Breast epithelium (tissue), 4 donors: ENCODE data around the gene CXCL1. TPM values are rescaled to one million over a fixed set of nuclear protein-coding genes. Genes with fewer than 3 reads are reported as not detected.
A peak's percentile ranks its signal among the peaks of the same experiment; 100 is the strongest.

Experiments used
- DNase-seq, 2 donors: peaks; one replicate each; pipeline ENCODE4 v3.0.0-alpha.2; 2019; ENCODE audit warnings: low spot score in 2 of 2
- H3K27ac ChIP-seq, 2 donors: fragments of 200-600 bp; sonication (generic) in 1 of 2; one replicate each; pipeline ENCODE4 v1.5.1; 2016 to 2019; ENCODE audit warnings: mild to moderate bottlenecking in 1 of 2
- H3K27me3 ChIP-seq, 2 donors: fragments of 200-600 bp; sonication (generic) in 1 of 2; one replicate each; pipeline versions ENCODE4 v1.5.1 to v1.6.0; 2017 to 2019; ENCODE audit warnings: control low read depth in 1 of 2, mild to moderate bottlenecking in 1 of 2
- H3K36me3 ChIP-seq: fragments of 200-600 bp; one replicate; pipeline ENCODE4 v1.5.1; 2019
- H3K4me1 ChIP-seq, 2 donors: fragments of 200-600 bp; sonication (generic); one replicate each; pipeline ENCODE4 v1.5.1; 2016 to 2019; ENCODE audit warnings: control low read depth in 1 of 2
- H3K4me3 ChIP-seq, 3 donors: fragments of 200-600 bp; sonication (generic); 1 replicate in 2 of 3; 2 replicates in 1 of 3; pipeline ENCODE4 v1.5.1; 2016 to 2019; ENCODE audit warnings: mild to moderate bottlenecking in 3 of 3, moderate library complexity in 2 of 3
- H3K9me3 ChIP-seq, 2 donors: fragments of 200-600 bp; sonication (generic) in 1 of 2; one replicate each; pipeline ENCODE4 v1.5.1; 2016 to 2019; ENCODE audit warnings: control low read depth in 1 of 2
- POLR2A ChIP-seq: fragments of 450-650 bp; IDR thresholded peaks from one replicate; pipeline ENCODE4 v1.6.1; 2016; ENCODE audit warnings: antibody characterized with exemption, mild to moderate bottlenecking, moderate library complexity
- POLR2AphosphoS5 ChIP-seq, 3 donors: sonication (generic); formaldehyde crosslinking; IDR thresholded peaks; one replicate each; pipeline ENCODE4 v1.6.1; 2017; ENCODE audit warnings: antibody characterized with exemption in 3 of 3
- intact Hi-C: fragments of 100-400 bp; cut with DNase I; formaldehyde crosslinking; loops from one replicate; pipeline ENCODE4 v1.15.1; 2023; ENCODE audit warnings: low total_unique reads
- total RNA-seq, 3 donors: library from RNA; depleted of rRNA; stranded (reverse); fragments of >200 nt; gene quantifications; one replicate each; pipeline ENCODE4 v1.1.0, GENCODE V29; 2016
- TF ChIP-seq, protein P1 (sequence below), 3 donors: fragments of 450-650 bp; IDR thresholded peaks; one replicate each; pipeline ENCODE4 v1.5.1; 2016 to 2017; ENCODE audit warnings: antibody characterized with exemption in 3 of 3, mild to moderate bottlenecking in 3 of 3, moderate library complexity in 3 of 3

CXCL1 gene
- total RNA-seq, 3 donors from 2014 or later = 0.80 to 31.3 (median 17.7) TPM

DNA sequence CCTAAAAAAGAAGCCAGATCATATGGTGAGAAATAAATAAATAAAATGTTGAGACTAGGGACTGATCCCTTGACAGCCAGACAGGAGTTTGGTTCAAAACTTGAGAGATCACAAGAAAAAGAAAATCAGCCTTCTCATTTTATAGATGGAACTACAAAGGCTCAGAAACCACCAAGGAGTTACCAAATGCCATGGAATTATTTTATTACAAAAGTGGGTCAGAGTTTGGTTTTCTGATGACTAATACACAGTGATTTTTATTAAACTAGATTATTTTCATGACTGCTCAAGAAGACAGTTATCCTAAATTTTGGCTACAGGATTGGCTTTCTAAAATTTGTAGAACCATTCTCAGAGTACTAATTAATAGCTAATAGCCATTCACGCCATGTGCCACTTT lies 6.2 kb downstream of the CXCL1 start:
- TF ChIP-seq, protein P1, sequence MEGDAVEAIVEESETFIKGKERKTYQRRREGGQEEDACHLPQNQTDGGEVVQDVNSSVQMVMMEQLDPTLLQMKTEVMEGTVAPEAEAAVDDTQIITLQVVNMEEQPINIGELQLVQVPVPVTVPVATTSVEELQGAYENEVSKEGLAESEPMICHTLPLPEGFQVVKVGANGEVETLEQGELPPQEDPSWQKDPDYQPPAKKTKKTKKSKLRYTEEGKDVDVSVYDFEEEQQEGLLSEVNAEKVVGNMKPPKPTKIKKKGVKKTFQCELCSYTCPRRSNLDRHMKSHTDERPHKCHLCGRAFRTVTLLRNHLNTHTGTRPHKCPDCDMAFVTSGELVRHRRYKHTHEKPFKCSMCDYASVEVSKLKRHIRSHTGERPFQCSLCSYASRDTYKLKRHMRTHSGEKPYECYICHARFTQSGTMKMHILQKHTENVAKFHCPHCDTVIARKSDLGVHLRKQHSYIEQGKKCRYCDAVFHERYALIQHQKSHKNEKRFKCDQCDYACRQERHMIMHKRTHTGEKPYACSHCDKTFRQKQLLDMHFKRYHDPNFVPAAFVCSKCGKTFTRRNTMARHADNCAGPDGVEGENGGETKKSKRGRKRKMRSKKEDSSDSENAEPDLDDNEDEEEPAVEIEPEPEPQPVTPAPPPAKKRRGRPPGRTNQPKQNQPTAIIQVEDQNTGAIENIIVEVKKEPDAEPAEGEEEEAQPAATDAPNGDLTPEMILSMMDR (IDR thresholded peaks at IDR 0.05) = no peak
- no peak for DNase-seq
- no peaks in the 10 kb centered on the region for H3K4me1 ChIP-seq
- H3K4me3 ChIP-seq = no peak overlapping the region
- no peaks in the 10 kb centered on the region for H3K36me3 ChIP-seq
- no peak overlapping the region for H3K27ac ChIP-seq
- H3K27me3 ChIP-seq = no peaks in the 10 kb centered on the region
- no peaks in the 10 kb centered on the region for H3K9me3 ChIP-seq
- intact Hi-C loops = no loop called here

DNA sequence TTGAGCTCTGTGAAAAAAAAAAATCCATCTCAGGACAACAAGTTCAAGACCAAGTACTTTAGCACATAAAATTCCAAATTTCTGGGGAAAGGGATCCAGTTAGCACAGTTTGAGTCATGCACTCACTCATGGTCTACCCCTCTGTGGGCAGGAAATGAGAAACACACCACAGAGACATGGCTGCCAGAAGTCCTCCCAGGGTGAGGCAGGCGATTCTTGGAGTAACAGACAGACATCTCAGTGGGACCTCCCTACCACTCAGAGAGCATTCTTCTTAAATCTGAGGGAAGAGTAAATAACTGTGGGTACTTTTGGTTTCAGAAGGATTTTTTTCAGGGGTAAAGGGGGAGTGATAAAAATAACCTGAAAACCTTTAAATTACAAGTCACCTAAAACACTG lies 14.1 kb downstream of the CXCL1 start:
- no peak for TF ChIP-seq POLR2A
- TF ChIP-seq POLR2AphosphoS5 (IDR thresholded peaks at IDR 0.05) = no peak
- TF ChIP-seq, protein P1 (IDR thresholded peaks at IDR 0.05) = no peak

DNA sequence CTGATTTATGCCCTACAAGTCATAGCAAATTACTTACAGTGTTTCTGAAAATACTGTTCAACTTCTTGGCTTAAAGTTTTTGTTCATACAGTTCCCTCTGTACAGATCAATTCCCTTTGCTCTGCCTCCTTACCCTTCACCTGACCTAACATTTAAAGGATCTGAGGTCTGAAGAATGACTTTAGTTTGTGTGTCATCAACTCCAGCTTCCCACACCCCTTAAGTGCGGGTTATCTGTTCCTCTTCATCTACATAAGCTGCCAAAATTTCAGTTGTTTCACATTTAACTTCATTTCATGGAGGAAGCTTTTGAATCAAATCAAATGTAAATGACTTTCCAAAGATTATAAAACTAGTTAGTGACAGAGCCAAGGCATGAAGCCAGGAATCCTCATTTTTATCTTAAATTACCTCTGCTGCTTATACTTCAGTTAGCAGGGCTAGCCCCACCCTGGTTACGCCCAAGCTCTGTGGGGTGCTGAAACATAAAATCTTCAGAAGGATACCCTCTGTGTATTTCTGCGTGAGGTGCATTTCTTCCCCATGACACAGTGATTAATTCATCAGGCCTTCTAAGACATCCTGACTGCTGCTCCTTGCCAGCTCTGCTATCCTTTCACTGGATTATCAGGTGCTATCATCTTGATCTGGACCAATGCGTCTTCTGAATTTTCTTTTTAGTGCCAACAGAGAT lies 16.5 kb downstream of the CXCL1 start:
- no peak overlapping the region for H3K27ac ChIP-seq
- no peaks in the 10 kb centered on the region for H3K4me1 ChIP-seq
- intact Hi-C loops = no loop called here
- no peaks in the 10 kb centered on the region for H3K27me3 ChIP-seq
- TF ChIP-seq, protein P1 (IDR thresholded peaks at IDR 0.05) = no peak
- TF ChIP-seq POLR2A (no peak), POLR2AphosphoS5 (IDR thresholded peaks at IDR 0.05) (no peak)
- no peaks in the 10 kb centered on the region for H3K36me3 ChIP-seq
- no peak overlapping the region for H3K4me3 ChIP-seq
- H3K9me3 ChIP-seq = no peaks in the 10 kb centered on the region
- DNase-seq = no peak

More for the DNA sequence above, 14.1 kb downstream of the CXCL1 start:
- Histone ChIP-seq H3K9me3 (no peaks in the 10 kb centered on the region), H3K27me3 (no peaks in the 10 kb centered on the region), H3K36me3 (no peaks in the 10 kb centered on the region), H3K4me3 (no peak overlapping the region), H3K27ac (no peak overlapping the region), H3K4me1 (no peaks in the 10 kb centered on the region)
- DNase-seq = no peak
- intact Hi-C loops = no loop called here

DNA sequence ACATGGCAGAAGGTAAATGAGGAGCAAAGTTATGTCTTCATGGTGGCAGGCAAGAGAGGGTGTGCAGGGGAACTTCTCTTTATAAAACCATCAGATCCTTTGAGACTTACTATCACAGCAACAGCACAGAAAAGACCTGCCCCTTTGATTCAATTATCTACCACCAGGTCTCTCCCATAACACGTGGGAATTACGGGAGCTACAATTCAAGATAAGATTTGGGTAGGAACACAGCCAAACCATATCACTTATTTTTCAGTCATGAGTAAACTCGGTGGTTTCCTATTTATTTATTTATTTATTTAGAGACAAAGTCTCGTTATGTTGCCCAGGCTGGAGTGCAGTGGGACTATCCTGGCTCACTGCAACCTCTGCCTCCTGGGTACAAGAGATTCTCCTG lies 22.1 kb downstream of the CXCL1 start:
- no peaks in the 10 kb centered on the region for H3K4me1 ChIP-seq
- H3K27ac ChIP-seq = peak overlapping the region in 1 of 2 donors; percentile 56
- H3K4me3 ChIP-seq = no peak overlapping the region
- DNase-seq = no peak
- H3K9me3 ChIP-seq = no peaks in the 10 kb centered on the region
- H3K36me3 ChIP-seq = no peaks in the 10 kb centered on the region
- no peaks in the 10 kb centered on the region for H3K27me3 ChIP-seq
- intact Hi-C loops = no loop called here
- TF ChIP-seq, protein P1 (IDR thresholded peaks at IDR 0.05) = no peak
- no peak for TF ChIP-seq POLR2A
- TF ChIP-seq POLR2AphosphoS5 (IDR thresholded peaks at IDR 0.05) = no peak

DNA sequence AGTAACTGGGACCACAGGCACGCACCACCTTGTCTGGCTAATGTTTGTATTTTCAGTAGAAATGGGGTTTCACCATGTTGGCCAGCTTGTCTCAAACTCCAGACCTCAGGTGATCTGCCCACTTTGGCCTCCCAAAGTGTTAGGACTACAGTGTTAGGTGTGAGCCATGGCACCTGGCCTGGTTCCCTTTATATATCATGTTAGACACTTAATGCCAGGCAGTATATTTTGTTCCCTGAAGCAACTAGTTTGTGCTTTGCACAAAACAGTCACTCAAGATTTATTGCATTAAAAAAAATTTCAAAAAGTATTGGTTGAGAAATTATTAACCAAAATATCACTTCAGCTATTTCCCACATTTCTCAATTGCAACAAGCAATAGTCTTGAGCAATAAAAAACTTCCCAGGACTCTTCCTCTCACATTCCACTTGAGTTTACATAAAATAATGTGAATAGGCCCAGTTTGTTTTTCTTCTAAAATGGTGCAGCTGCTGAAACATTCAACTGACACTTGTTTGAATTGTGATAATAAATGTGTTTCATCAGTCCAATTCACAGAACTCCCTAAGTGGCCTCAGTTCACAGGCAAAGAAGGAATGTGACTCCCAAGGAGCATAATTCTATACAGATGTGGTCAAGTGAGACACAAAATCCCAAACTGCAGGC lies 22.7 kb downstream of the CXCL1 start:
- Histone ChIP-seq H3K9me3 (no peaks in the 10 kb centered on the region), H3K4me3 (no peak overlapping the region), H3K27me3 (no peaks in the 10 kb centered on the region), H3K27ac (peak overlapping the region in 1 of 2 donors; percentile 56), H3K36me3 (no peaks in the 10 kb centered on the region), H3K4me1 (no peaks in the 10 kb centered on the region)
- intact Hi-C loops = no loop called here
- DNase-seq = no peak
- TF ChIP-seq POLR2AphosphoS5 (IDR thresholded peaks at IDR 0.05) (no peak), POLR2A (no peak)
- TF ChIP-seq, protein P1 (IDR thresholded peaks at IDR 0.05) = no peak
